GM19468 (cell line): ENCODE results near the gene TUBA3D.
"Not testable (repeated sequence)": the region's sequence is repeated elsewhere in the genome, so short reads cannot be mapped to it uniquely, and the experiment has no call there.

ENCODE experiments used
- ATAC-seq: cut with Tn5 transposase; IDR thresholded peaks from one replicate; pipeline ENCODE4 v1.9.1; 2021; ENCODE audit warnings: mild to moderate bottlenecking, moderate library complexity, moderate number of reproducible peaks; ENCODE audit not compliant: unreplicated experiment; ENCODE audit errors: extremely low read depth

TUBA3D gene

GRCh38 chr2:131511291-131511968 is 35.5 kb downstream of the TUBA3D start:
- not testable (repeated sequence) for ATAC-seq

GRCh38 chr2:131511969-131512870 is 36.3 kb downstream of the TUBA3D start:
- not testable (repeated sequence) for ATAC-seq

DNA sequence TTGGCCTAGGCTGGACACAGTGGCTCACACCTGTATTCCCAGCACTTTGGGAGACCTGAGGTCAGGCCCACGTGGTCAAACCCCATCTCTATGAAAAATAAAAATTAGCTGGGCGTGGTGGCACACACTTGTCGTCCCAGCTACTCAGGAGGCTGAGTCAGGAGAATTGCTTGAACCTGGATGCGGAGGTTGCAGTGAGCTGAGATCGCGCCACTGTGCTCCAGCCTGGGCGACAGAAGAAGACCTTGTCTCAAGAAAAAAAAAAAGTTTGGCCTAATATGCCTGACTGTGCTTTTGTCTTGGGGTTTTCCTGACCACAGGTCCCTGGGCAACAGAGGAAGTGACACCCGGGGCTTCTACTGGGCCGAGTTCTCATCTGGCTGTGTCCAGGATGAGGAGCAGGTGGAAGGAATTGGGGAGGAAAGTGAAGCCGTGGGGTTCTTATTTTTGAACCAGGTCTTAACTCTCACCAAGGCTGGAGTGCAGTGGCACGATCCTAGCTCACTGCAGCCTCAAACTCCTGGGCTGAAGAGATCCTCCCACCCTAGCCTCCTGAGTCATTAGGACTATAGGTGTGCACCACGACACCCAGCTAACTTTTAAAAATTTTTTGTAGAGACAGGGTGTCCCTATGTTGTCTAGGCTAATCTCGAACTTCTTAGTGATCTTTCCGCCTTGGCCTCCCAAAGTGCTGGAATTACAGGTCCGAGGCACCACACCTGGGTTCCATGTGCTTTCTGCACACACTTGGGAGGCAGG is 38.7 kb downstream of the TUBA3D start:
- peak; percentile 33 for ATAC-seq

GRCh38 chr2:131515235-131515634 is 39.3 kb downstream of the TUBA3D start:
- not testable (repeated sequence) for ATAC-seq

DNA sequence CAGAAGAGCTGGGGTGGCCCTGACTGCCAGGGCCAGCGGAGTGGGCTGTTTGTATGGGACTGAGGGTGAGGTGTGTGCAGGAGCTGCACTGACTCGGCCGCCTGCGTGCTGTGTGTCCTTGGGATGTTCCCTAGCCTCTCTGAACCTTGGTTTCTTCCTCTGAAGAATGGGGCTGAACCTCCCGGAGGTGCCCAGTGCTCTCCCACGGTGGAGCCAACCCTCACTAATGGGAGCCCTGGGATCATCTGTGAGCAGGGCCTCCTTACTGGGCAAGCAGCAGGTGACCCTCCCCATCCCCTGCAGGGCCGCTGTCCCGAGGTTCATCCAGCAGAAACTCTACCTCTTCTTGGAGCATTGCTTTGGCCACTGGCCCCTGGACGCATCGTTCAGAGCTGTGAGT is 40.1 kb downstream of the TUBA3D start:
- ATAC-seq = no peak

GRCh38 chr2:131516621-131517020 is 40.7 kb downstream of the TUBA3D start:
- ATAC-seq = not testable (repeated sequence)

DNA sequence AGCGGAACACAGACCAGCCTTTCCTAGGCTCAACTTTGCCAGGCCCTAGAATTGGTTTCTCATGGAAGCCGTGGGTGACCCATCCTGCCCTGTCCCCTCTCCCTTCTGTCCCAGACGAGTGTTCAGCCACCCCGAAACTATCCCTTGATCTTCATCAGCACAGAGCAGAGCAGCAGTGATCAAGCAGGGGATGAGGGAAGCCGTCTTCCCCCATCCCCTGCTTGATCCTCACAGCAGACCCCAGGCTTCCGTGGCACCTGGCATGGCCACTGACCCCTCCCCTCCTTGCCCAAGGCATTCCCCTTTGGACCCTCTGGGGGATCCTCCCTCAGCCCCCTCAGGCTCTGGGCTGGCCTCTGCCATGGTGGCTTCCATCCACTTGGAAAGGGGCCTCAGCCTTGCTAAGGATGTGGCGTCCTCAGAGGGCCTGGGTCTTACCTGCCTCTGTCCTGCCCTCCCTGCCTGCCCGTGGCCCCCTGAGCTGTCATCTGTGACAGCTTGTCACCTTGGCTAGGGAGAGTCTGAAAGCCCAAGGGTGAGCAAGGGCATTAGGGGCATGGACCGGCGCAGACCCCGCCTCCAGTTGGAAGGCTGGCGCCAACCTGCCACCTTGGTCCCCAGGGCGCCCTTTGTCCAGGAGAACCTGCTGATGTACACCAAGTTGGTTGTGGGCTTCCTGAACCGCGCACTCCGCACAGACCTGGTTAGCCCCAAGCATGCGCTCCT is 41.4 kb downstream of the TUBA3D start:
- ATAC-seq = no peak

- ATAC-seq = not testable (repeated sequence)
Observed at GRCh38 chr2:131517856-131518255, 41.9 kb downstream of the TUBA3D start.

DNA sequence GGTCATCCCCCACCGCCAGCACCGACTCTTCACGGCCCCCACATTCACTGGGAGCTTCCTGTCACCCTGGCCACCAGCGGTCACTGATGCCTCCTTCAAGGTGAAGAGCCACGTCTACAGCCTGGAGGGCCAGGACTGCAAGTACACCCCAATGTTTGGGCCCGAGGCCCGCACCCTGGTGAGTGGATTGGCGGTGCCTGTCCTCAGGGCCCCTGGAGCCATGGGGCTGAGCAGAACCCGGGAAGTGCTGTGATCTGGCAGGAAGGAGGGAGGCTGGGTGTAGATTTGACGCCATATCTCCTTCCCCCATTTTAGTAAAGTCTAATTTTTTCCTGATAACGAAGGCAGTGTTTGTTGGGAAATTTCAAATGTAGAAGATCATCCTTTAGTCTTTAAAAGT is 42.6 kb downstream of the TUBA3D start:
- ATAC-seq = not testable (repeated sequence)

DNA sequence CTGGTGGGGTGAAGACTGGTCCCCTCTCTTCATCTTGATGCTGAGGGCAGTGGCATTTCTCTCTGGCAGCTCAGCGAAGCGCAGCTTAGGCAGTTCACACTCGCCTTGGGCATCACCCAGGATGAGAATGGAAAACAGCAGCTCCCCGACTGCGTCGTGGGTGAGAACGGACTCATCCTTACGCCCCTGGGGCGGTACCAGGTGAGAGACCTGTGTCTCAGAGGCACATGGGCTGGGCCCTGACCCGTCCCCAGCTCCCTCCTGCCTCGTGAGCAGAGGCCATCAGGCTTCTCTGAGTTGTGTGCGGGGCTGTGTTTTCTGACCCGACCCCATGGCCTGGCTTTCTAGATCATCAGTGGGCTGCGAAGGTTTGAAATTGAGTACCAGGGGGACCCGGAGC is 43.5 kb downstream of the TUBA3D start:
- ATAC-seq = no peak

- ATAC-seq = not testable (repeated sequence)
Observed at GRCh38 chr2:131519871-131520470, 44.1 kb downstream of the TUBA3D start.

GRCh38 chr2:131520526-131520925 is 44.6 kb downstream of the TUBA3D start:
- ATAC-seq = no peak

GRCh38 chr2:131521524-131521923 is 45.6 kb downstream of the TUBA3D start:
- ATAC-seq = not testable (repeated sequence)

- ATAC-seq = no peak
Observed at GRCh38 chr2:131521961-131522781, 46.3 kb downstream of the TUBA3D start.

DNA sequence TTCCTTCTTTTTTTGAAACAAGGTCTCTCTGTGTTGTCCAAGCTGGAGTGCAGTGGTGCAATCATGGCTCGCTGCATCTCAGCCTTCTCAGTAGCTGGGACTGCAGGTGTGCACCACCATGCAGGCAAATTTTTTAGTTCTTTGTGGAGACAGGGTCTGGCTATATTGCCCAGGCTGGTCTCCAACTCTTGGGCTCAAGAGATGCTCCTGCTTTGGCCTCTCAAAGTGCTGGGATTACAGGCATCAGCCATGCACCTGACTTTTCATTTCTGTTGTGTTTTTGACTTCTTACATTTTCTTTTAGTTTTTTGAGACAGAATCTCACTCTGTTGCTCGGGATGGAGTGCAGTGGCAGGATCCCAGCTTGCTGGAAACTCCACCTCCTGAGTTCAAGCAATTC is 49.3 kb downstream of the TUBA3D start:
- ATAC-seq = not testable (repeated sequence)

DNA sequence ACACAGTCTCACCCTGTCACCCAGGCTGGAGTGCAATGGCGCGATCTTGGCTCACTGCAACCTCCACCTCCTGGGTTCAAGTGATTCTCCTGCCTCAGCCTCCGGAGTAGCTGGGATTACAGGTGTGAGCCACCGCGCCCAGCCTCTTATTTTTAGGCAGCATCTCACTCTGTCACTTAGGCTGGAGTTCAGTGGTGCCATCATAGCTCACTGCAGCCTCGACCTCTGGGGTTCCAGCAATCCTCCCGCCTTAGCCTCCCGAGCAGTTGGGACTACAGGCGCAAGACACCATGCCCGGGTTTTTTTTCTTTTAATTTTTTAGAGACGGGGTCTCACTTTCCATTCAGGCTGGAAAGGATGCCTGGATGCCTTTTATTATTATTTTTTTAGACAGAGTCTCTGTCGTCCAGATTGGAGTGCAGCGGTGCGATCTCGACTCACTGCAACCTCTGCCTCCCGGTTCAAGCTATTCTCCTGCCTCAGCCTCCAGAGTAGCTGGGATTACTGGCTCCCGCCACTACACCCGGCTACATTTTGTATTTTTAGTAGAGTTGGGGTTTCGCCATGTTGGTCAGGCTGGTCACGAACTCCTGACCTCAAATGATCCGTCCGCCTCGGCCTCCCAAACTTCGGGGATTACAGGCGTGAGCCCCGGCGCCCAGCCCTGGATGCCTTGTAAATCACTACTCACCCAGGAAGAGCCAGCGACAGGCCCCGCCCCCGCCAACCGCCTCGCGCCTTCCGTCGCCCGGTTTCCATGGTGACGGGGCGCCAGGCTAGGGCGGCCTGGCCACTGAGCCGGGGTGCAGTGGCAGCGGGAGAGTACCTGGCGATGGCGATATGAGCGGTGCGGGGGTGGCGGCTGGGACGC is 51.4 kb downstream of the TUBA3D start, which contains the start of gene CCDC74A:
CCDC74A (plus strand) TSS at position 758 of the 871 bp plus-strand sequence; CDS start at position 841, 83 bp downstream.
- ATAC-seq = peak; percentile 86

DNA sequence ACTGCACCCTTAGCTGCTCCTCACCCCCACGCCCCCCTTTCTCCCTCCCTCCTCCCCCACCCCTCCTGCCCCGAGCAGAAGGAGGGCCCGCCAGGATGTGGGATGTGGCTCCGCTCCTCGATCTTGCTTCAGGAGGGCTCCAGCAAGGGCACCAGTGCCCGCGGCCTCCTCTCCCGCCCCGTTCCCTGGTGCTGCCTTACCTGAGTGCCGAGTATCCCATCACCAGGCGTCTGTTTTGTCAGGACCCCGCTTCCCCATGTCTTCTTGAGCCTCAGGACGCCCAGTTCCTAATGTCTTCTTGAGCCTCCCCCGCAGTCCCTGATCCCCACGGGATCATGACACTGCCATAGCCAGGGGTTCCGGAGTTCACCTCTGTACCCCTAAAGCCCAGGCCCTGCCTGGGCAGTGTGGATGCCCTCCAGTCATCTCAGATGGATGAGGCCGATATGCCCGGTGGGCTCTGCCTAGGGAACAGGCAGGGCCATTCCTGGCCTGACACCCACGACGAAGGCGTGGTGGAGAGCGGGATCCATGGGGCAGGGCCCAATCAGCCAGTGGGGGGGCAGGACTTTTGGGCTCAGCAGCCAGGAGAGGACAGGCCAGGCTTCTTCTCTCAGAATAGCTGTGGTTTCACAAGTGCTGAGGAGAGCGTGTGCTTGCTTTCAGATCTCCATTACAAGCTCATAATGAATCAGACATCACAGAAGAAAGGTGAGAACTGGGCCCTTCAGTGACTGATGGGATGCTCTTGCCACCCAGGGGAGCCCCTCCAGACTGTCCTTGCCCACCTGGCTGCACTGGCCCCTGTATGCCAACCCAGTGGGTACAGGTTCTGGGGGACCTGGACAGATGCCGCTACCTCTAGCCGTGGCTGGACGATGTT is 53.3 kb downstream of the TUBA3D start:
- peak; percentile 11 for ATAC-seq
